NCI-H460 (cell line): ENCODE data around the gene CCDC34. TPM values are rescaled to one million over a fixed set of nuclear protein-coding genes. Genes with fewer than 3 reads are reported as not detected.
"Not testable (repeated sequence)": the region's sequence is repeated elsewhere in the genome, so short reads cannot be mapped to it uniquely, and the experiment has no call there.

Experiments used
- DNase-seq: peaks from one replicate; pipeline ENCODE4 v3.0.0-alpha.2; 2016; ENCODE audit warnings: low read depth; ENCODE audit errors: extremely low read depth
- total RNA-seq: library from RNA; depleted of rRNA; stranded (reverse); fragments of >200 nt; shearing (Covaris generic); gene quantifications from 2 replicates; pipeline ENCODE4 v1.2.3, GENCODE V29; 2014

Gene CCDC34
- total RNA-seq, 1 experiment from 2014 or later, result 6.2 TPM

DNA sequence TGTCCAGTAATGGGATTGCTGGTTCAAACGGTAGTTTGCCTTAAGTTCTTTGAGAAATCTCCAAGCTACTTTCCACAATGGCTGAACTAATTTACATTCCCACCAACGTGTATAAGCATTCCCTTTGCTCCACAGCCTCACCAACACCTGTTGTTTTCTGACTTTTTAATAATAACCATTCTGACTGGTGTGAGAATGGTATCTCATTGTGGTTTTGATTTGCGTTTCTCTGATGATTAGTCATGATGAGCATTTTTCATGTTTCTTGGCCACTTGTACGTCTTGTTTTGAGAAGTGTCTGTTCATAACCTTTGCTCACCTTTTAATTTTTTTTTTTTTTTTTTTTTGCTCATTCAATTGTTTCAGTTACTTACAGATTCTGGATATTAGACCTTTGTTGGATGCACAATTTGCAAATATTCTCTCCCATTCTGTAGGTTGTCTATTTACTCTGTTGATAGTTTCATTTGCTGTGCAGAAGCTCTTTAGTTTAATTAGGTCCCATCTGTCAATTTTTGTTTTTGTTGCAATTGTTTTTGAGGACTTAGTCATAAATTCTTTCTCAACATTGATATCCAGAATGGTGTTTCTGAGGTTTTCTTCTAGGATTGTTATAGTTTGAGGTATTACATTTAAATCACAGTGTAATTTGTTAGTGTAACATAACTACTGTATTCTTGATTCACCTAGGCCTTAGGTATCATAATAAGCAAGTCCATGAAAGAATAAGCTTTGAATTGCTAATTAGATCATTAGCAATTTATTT, 33.0 kb downstream of the CCDC34 start:
- no peak for DNase-seq

GRCh38 chr11:27328614-27329013, 34.4 kb downstream of the CCDC34 start:
- DNase-seq, result no peak

GRCh38 chr11:27327064-27327463, 36.0 kb downstream of the CCDC34 start:
- DNase-seq, result not testable (repeated sequence)

GRCh38 chr11:27322196-27322595, 40.8 kb downstream of the CCDC34 start:
- not testable (repeated sequence) for DNase-seq

DNA sequence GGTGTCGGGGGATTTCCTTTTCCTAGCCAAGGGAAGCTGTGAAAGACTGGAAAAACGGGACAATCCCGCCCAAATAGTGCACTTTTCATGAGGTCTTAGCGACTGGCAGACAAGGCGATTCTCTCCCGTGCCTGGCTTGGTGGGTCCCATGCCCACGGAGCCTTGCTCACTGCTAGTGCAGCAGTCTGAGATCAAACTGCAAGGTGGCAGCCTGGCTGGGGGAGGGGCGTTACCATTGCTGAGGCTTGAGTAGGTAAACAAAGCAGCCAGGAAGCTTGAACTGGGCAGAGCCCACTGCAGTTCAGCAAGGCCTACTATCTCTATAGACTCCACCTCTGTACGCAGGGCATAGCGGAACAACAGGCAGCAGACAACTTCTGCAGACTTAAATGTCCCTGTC, 41.7 kb downstream of the CCDC34 start:
- not testable (repeated sequence) for DNase-seq

GRCh38 chr11:27319072-27319471, 43.9 kb downstream of the CCDC34 start:
- DNase-seq, result no peak

- no peak for DNase-seq
Measured at GRCh38 chr11:27317751-27318150, 45.3 kb downstream of the CCDC34 start.

GRCh38 chr11:27315836-27316235, 47.2 kb downstream of the CCDC34 start:
- DNase-seq, result no peak

DNA sequence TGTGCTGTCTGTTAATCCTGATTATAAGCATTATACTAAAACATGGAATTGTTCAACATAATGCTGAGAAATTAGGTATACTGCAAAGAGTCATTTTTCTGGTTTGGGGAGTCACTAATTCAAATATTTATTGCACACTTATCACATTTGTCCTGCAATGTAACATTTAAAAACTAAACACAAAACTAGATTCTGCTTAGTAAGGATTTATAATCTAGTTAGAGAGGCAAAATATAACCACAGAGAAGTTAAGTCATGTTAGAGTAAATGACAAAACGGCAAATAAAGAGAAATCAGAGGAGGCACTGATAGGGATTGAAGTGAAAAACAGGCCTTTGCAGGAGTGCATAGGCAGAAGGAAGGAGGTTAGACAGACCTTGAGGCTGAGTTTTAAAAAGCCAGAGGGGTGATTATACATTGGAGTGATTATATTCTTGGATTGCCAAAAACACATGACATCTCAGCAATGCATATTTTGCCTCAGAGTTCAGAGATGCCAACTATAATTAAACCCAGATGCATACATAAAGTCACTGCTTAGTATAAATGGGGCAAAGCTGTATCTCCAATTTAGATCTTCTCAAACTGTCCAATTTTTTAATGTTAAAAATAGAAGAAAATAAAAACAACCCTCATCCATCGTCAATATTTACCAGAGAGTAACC, 49.7 kb downstream of the CCDC34 start:
- no peak for DNase-seq

DNA sequence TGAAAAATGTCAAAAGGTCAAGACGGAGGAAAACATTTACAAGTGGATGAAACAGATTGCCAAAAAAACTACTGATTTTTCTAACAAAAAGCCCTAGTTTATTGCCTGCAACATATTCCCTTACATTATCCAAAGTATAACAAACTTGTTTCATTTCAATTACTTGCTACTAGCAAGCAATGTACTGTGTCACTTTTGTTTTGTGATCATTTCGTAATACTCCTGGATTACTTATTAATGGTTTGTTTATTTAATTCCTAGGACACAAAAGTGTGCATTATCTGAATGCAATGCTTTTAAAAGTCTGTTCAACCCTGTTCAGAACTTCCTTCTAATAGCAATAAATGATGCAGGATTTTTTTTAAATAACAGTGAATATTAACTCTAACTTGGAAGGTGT, 50.9 kb downstream of the CCDC34 start:
- no peak for DNase-seq

- no peak for DNase-seq
Measured at GRCh38 chr11:27310707-27311106, 52.3 kb downstream of the CCDC34 start.

DNA sequence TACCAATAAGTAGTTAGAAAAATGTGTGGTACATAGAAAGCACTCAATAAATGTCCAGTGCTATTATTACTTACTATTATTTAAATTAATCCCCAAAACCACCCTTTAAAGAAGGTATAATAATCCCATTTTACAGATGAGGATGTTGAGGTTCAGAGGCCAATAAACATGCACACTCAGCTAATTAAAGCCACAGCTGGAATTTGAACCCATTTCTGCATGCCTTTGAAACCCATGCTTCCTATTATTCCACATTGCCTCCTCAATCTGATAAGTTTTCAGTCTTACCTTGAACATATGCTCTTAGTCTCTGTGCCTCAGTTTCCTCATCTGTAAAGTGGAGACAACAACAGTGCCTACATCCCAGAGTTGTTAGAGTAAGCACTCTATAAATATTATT, 52.8 kb downstream of the CCDC34 start:
- no peak for DNase-seq

DNA sequence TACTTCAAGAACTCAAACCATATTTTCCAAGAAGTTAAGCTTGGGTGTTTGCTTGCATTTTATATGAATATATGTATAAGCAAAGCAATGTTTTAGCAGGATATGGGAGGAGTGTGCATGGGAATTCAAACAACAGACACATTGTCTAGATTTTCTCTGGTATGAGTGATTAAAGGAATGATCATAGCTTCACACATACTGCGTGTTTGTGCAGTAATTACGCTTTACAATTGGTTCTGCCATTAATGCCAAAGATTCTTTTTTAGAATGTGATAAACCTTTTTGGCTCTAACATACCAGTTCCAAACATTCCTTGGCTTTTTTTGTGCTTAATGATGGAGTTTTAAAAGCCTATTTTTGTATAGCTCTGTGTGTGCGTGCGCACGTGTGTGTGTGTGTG, 54.0 kb downstream of the CCDC34 start:
- no peak for DNase-seq

GRCh38 chr11:27307232-27307631, 55.8 kb downstream of the CCDC34 start:
- DNase-seq, result no peak

DNA sequence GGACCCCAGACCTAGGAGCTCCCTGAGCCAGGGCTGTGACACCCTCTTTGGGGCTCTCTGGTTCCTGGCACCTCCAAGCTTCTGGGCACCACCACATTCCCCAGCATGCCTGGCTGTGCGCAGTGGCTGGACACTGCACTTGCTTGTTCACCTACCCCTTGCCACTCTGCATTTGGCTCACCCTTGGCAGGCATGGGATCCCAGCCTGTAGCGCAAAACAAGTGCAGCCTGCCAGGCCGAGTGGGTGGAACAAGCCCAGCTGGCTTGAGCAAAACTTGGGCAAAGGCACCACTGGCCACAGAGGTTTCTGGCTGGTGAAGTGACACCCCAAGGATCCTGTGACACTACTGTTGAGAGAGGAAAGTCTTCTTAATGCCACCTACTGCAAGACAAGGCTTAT, 57.3 kb downstream of the CCDC34 start:
- DNase-seq, result no peak

- DNase-seq, result no peak
Measured at GRCh38 chr11:27304514-27304913, 58.5 kb downstream of the CCDC34 start.

- no peak for DNase-seq
Measured at GRCh38 chr11:27303903-27304302, 59.1 kb downstream of the CCDC34 start.

DNA sequence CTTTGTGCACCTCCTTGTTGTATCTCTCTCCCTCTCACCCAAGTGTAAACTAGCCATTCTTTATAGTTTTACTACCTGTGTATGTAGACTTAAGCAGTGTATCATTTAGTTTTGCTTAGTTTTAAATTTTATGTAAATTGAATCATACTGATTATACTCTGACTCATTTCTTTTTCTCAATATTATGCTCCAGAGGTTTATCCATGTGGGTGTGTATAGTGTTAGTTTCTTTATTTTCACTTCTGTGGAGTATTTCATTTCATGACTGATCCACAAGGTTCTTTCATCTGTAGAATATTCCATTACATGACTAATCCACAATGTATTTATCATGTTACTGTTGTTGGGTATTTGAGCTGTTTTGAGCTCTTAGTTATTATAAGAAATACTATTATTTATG, 62.0 kb downstream of the CCDC34 start:
- no peak for DNase-seq

GRCh38 chr11:27297616-27298015, 65.4 kb downstream of the CCDC34 start:
- DNase-seq, result no peak

DNA sequence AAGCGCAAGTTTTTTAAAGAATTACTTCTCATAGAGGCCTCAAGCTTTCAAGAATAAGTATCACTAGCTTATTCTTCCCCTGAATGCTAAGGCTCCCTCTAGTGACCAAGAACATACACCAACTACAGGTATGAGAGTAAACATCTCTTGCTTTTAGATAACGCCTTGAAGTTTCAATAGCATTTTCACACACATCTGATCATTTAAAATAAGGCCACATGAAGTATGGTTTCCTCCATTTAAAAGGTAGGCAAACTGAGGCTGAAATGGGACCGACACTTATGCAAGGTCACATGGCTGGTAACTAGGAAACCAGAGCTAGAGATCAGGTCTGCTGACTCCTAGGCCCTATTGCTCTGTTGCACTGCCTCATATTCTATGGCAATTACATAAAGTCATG, 66.5 kb downstream of the CCDC34 start:
- DNase-seq, result peak; percentile 36

DNA sequence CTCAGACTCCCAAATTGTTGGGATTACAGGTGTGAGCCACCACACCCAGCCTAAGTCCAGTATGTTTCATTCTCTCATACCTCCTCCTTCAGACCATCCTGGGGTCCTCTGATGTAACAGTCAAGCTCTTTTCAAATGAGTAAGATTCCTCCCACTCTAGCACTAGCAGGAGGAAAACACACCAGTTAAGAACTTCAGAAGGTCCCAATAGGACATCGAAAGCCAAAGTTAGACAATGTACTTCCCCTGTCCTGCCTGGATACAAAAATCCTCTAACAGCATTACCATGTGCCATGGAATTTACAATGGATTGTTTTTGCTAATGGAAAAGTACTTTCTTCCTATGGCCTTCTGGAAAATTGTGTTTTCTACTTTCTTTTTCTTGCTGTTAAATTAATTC, 67.1 kb downstream of the CCDC34 start:
- DNase-seq, result no peak

DNA sequence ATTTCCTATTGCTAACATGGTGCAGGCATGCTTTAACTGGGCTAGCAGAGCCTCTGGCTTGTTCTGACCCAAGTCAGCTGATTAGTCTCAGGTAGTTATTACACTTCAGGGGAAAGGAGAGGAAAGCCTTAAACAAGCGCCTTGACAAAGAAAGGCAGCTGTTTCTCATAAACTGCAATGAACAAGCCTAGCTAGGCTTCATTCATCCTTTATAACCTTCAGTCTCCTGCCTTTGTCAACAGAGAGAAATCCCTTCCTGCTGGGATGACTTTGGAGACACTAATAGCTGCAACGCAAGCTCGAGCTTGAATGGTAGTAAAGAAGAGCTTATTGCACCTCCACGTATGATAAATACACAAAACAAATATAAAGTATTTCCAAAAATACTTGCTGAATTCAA, 68.4 kb downstream of the CCDC34 start:
- no peak for DNase-seq
